Measurements from ENCODE around the gene MAP2K7.

MAP2K7 gene

DNA sequence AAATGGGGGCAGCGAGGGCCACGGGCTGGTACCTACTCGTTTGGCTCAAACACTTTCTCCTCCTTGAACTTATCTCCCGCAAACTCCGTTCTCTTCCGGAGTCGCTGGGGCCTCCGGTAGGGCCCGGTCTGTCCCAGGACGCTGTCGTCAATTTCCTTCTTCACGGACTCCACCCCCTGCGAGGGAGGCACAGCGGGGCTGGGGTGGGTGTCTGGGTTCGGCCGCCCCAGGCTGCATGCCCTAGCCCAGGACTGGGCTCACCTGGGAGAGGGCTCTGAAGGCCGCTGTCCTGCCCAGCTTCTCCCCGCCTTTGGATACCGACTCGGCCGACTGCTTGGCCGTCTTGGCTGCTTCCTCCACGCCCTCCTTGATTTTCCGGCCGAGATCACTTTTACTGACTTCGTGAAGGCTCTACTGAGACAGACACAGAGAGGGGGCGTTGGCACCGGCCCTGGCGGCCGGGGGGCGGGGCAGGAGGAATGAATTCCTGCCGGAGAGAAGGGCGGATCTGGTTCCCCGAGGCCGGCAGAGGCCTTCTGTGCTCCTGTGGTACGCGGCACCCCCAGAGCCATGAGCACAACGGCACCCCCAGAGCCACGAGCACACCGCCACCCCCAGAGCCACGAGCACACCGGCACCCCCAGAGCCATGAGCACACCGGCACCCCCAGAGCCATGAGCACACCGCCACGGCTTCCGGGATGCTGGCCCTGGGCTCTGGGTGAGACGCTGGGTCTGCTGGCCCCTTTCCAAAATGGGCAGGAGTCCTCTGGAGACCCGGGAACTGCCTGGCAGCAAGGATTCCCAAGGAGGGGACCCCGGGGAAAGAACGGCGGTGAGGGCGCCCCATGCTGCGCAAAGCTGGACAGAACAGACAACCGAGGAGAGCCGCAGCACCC is 30.4 kb downstream of the MAP2K7 start (continued):
- TF ChIP-seq, protein P1, sequence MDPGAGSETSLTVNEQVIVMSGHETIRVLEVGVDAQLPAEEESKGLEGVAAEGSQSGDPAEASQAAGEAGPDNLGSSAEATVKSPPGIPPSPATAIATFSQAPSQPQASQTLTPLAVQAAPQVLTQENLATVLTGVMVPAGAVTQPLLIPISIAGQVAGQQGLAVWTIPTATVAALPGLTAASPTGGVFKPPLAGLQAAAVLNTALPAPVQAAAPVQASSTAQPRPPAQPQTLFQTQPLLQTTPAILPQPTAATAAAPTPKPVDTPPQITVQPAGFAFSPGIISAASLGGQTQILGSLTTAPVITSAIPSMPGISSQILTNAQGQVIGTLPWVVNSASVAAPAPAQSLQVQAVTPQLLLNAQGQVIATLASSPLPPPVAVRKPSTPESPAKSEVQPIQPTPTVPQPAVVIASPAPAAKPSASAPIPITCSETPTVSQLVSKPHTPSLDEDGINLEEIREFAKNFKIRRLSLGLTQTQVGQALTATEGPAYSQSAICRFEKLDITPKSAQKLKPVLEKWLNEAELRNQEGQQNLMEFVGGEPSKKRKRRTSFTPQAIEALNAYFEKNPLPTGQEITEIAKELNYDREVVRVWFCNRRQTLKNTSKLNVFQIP (CRISPR knock-in tag; IDR thresholded peaks at IDR 0.05; ENCODE audit: borderline replicate concordance, low read depth): no peak
- TF ChIP-seq ZNF70 (CRISPR knock-in tag; IDR thresholded peaks at IDR 0.05): no peak
- TF ChIP-seq CSDC2 (CRISPR knock-in tag; IDR thresholded peaks at IDR 0.05): no peak

DNA sequence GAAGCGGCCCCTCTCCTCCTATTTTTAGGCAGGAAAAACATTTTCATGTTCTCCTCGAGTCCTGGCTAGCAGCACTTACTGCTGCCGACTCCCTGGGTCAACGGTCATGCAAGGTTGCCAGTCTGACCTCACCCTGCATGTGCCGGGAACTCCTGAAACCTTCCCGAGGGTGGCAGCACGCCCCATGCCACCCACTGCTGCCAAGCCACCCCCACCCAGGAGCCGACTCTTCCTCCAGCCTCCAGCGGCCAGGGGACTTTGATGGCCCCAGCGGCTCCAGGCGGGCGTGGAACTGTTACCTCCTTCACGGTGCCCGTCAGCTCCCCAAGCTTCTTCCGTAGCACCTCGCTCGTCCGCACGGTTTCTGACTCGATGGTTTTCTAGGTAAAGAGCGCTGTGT is 31.1 kb downstream of the MAP2K7 start:
- TF ChIP-seq ESRRG (CRISPR knock-in tag; IDR thresholded peaks at IDR 0.05) (no peak), SNAI2 (CRISPR knock-in tag; IDR thresholded peaks at IDR 0.05) (no peak)
- TF ChIP-seq, protein P2, sequence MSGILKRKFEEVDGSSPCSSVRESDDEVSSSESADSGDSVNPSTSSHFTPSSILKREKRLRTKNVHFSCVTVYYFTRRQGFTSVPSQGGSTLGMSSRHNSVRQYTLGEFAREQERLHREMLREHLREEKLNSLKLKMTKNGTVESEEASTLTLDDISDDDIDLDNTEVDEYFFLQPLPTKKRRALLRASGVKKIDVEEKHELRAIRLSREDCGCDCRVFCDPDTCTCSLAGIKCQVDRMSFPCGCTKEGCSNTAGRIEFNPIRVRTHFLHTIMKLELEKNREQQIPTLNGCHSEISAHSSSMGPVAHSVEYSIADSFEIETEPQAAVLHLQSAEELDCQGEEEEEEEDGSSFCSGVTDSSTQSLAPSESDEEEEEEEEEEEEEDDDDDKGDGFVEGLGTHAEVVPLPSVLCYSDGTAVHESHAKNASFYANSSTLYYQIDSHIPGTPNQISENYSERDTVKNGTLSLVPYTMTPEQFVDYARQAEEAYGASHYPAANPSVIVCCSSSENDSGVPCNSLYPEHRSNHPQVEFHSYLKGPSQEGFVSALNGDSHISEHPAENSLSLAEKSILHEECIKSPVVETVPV (CRISPR knock-in tag; IDR thresholded peaks at IDR 0.05): no peak
- TF ChIP-seq, protein P3, sequence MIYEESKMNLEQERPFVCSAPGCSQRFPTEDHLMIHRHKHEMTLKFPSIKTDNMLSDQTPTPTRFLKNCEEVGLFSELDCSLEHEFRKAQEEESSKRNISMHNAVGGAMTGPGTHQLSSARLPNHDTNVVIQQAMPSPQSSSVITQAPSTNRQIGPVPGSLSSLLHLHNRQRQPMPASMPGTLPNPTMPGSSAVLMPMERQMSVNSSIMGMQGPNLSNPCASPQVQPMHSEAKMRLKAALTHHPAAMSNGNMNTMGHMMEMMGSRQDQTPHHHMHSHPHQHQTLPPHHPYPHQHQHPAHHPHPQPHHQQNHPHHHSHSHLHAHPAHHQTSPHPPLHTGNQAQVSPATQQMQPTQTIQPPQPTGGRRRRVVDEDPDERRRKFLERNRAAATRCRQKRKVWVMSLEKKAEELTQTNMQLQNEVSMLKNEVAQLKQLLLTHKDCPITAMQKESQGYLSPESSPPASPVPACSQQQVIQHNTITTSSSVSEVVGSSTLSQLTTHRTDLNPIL (CRISPR knock-in tag; IDR thresholded peaks at IDR 0.05; ENCODE audit: low read depth): no peak
- TF ChIP-seq, protein P4, sequence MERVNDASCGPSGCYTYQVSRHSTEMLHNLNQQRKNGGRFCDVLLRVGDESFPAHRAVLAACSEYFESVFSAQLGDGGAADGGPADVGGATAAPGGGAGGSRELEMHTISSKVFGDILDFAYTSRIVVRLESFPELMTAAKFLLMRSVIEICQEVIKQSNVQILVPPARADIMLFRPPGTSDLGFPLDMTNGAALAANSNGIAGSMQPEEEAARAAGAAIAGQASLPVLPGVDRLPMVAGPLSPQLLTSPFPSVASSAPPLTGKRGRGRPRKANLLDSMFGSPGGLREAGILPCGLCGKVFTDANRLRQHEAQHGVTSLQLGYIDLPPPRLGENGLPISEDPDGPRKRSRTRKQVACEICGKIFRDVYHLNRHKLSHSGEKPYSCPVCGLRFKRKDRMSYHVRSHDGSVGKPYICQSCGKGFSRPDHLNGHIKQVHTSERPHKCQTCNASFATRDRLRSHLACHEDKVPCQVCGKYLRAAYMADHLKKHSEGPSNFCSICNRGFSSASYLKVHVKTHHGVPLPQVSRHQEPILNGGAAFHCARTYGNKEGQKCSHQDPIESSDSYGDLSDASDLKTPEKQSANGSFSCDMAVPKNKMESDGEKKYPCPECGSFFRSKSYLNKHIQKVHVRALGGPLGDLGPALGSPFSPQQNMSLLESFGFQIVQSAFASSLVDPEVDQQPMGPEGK (CRISPR knock-in tag; IDR thresholded peaks at IDR 0.05; ENCODE audit: borderline replicate concordance): no peak
- ATAC-seq: no peak

DNA sequence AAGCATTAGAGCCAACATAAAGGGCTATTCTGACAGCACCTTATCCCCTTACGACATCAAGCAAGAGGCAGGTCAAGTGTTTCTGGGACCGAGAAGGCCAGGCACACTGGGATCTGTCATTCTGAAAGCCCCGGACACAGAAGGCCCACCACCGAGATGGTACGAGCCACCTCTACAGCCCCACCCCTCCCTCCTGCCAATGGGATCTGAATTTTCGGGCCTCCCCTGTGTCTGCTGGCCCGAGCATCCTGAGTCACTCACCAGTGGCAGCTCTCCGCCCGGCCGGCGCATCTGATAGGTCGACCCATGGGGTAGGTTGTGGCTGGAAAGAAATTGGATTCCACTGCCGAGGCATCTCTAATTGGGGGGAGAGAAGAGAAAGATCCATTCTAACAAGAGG is 37.2 kb downstream of the MAP2K7 start:
- TF ChIP-seq ARNTL (CRISPR knock-in tag; IDR thresholded peaks at IDR 0.05; ENCODE audit: borderline replicate concordance, low read depth) (no peak), TOX (CRISPR knock-in tag; IDR thresholded peaks at IDR 0.05; ENCODE audit: borderline replicate concordance) (no peak), ESRRG (CRISPR knock-in tag; IDR thresholded peaks at IDR 0.05) (no peak), ZNF70 (CRISPR knock-in tag; IDR thresholded peaks at IDR 0.05) (no peak), TCF4 (CRISPR knock-in tag; IDR thresholded peaks at IDR 0.05; ENCODE audit: borderline replicate concordance) (no peak), CSDC2 (CRISPR knock-in tag; IDR thresholded peaks at IDR 0.05) (no peak), ZNF8 (CRISPR knock-in tag; IDR thresholded peaks at IDR 0.05) (no peak), BACH2 (CRISPR knock-in tag; IDR thresholded peaks at IDR 0.05; ENCODE audit: borderline replicate concordance) (no peak), SNAI2 (CRISPR knock-in tag; IDR thresholded peaks at IDR 0.05) (no peak)
- TF ChIP-seq, protein P5, sequence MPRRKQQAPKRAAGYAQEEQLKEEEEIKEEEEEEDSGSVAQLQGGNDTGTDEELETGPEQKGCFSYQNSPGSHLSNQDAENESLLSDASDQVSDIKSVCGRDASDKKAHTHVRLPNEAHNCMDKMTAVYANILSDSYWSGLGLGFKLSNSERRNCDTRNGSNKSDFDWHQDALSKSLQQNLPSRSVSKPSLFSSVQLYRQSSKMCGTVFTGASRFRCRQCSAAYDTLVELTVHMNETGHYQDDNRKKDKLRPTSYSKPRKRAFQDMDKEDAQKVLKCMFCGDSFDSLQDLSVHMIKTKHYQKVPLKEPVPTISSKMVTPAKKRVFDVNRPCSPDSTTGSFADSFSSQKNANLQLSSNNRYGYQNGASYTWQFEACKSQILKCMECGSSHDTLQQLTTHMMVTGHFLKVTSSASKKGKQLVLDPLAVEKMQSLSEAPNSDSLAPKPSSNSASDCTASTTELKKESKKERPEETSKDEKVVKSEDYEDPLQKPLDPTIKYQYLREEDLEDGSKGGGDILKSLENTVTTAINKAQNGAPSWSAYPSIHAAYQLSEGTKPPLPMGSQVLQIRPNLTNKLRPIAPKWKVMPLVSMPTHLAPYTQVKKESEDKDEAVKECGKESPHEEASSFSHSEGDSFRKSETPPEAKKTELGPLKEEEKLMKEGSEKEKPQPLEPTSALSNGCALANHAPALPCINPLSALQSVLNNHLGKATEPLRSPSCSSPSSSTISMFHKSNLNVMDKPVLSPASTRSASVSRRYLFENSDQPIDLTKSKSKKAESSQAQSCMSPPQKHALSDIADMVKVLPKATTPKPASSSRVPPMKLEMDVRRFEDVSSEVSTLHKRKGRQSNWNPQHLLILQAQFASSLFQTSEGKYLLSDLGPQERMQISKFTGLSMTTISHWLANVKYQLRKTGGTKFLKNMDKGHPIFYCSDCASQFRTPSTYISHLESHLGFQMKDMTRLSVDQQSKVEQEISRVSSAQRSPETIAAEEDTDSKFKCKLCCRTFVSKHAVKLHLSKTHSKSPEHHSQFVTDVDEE (CRISPR knock-in tag; IDR thresholded peaks at IDR 0.05): no peak
- ATAC-seq: no peak

DNA sequence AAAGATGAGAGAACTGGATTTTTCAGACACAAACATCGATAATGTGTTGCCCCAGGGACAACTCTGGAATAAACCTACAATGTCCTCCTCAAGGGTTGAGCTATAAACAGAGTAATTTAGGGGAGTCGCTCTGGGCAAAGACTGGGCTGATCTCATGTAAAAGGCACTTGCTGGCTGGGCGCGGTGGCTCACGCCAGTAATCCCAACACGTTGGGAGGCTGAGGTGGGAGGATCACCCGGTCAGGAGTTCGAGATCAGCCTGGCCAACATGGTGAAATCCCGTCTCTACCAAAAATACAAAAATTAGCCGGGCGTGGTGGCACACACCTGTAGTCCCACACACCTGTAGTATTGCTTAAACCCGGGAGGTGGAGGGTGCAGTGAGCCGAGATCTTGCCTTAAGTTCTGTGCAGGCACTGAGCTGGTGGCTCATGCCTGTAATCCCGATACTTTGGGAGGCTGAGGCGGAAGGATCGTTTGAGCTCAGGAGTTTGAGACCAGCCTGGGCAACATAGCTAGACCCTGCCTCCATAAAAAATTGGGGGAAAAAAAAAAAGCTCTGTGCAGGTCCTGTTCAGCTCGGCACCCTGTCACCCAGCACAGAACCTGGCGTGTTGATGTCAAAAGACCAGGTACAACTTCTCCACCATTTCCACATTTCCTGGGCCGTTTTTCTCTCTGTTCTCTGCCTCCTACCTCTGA is 38.4 kb downstream of the MAP2K7 start:
- TF ChIP-seq ESRRG (CRISPR knock-in tag; IDR thresholded peaks at IDR 0.05): no peak
- TF ChIP-seq, protein P5 (CRISPR knock-in tag; IDR thresholded peaks at IDR 0.05): no peak
- no peak for TF ChIP-seq OSR1 (CRISPR knock-in tag; IDR thresholded peaks at IDR 0.05)
- no peak for ATAC-seq
